Natural killer cell (primary cell): ENCODE data around the gene NUP98. TPM values are rescaled to one million over a fixed set of nuclear protein-coding genes. Genes with fewer than 3 reads are reported as not detected.

Source experiments
- ATAC-seq, 3 donors: fragments of 150-1000 bp in 2 of 3; fragments of 200-7000 bp in 1 of 3; cut with Tn5 transposase; 1 replicate in 1 of 3; 2 replicates in 2 of 3; pipeline ENCODE4 v1.10.0; 2021; ENCODE audit warnings: mild to moderate bottlenecking in 2 of 3, moderate library complexity in 2 of 3
- DNase-seq, 2 donors: peaks; one replicate each; pipeline versions ENCODE4 v3.0.0 to v3.0.0-alpha.2; 2013 to 2021; ENCODE audit warnings: mixed read lengths in 1 of 2
- H3K27ac ChIP-seq: one replicate; pipeline ENCODE4 v1.5.1; 2013; ENCODE audit warnings: mild to moderate bottlenecking, low read length
- H3K27me3 ChIP-seq: one replicate; pipeline ENCODE4 v1.6.1; 2013; ENCODE audit warnings: low read length; ENCODE audit not compliant: control insufficient read depth, insufficient read depth
- H3K36me3 ChIP-seq: one replicate; pipeline ENCODE4 v1.6.1; 2013; ENCODE audit warnings: low read length; ENCODE audit not compliant: control insufficient read depth, insufficient read depth
- H3K4me1 ChIP-seq: one replicate; pipeline ENCODE4 v1.6.1; 2013; ENCODE audit warnings: low read length; ENCODE audit not compliant: control insufficient read depth, insufficient read depth
- H3K4me3 ChIP-seq: one replicate; pipeline ENCODE4 v1.5.1; 2013; ENCODE audit warnings: low read length
- H3K9me3 ChIP-seq: one replicate; pipeline ENCODE4 v1.6.1; 2013; ENCODE audit warnings: low read length; ENCODE audit not compliant: control insufficient read depth, insufficient read depth
- H3K27ac Mint-ChIP-seq, 2 donors: one replicate each; pipeline ENCODE4 v1.8.0; 2022; ENCODE audit warnings: mild to moderate bottlenecking in 2 of 2, mixed read lengths in 2 of 2, moderate library complexity in 1 of 2
- H3K27me3 Mint-ChIP-seq, 2 donors: one replicate each; pipeline ENCODE4 v1.8.0; 2022; ENCODE audit warnings: low read depth in 2 of 2, mixed read lengths in 2 of 2
- H3K36me3 Mint-ChIP-seq: one replicate; pipeline ENCODE4 v1.8.0; 2022; ENCODE audit warnings: mixed read lengths
- H3K4me1 Mint-ChIP-seq, 2 donors: one replicate each; pipeline ENCODE4 v1.8.0; 2022; ENCODE audit warnings: mixed read lengths in 2 of 2
- H3K4me3 Mint-ChIP-seq: one replicate; pipeline ENCODE4 v1.8.0; 2022; ENCODE audit warnings: mild to moderate bottlenecking, moderate library complexity, mixed read lengths
- H3K9me3 Mint-ChIP-seq, 2 donors: one replicate each; pipeline ENCODE4 v1.8.0; 2022; ENCODE audit warnings: mixed read lengths in 2 of 2
- WGBS: methylation state at CpG from one replicate; pipeline ENCODE4 v1.1.7; 2013; ENCODE audit warnings: missing lambda C conversion rate; ENCODE audit not compliant: insufficient coverage; 5-methylcytosine and 5-hydroxymethylcytosine counted together
- intact Hi-C: fragments of 100-400 bp; cut with micrococcal nuclease; formaldehyde crosslinking; loops from one replicate; pipeline ENCODE4 v1.14.2; 2022
- total RNA-seq, 4 donors: library from RNA; stranded (reverse); fragments of 120-200 nt in 1 of 4; gene quantifications; one replicate each; pipeline versions ENCODE4 v1.2.3 to v1.2.4, GENCODE V29; 2013 to 2022
- TF ChIP-seq, protein P1 (sequence below): fragments of 200-600 bp; IDR thresholded peaks from one replicate; pipeline ENCODE4 v1.8.0; 2022; ENCODE audit warnings: antibody characterized with exemption

Gene NUP98
- total RNA-seq, 3 donors from 2014 or later (not counting 1 experiment from before 2014, with no cell fraction given): 88.5 to 103 (median 92.8) TPM

DNA sequence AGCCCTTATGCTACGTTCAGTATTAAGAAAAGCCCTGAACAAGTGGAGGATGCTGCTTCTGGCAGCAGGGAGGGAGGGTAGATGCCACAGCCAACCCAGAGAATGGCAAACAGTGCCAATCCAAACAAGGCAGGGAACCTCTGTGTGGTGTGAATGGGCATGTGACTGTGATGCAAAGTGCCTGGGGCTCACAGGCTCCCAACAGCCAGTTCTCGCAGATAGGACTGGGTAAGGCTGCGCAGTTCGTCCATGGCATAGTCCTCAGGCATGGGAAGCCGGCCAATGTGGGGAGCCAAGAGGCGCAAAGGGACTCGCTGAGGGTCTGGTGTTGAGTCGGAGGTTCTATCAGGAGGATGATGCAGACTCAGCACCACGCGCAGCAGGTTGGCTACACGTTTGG is 121.4 kb downstream of the NUP98 start:
- Mint-ChIP-seq H3K27me3 (no peaks in the 10 kb centered on the region), H3K9me3 (no peaks in the 10 kb centered on the region), H3K27ac (peak overlapping the region in 1 of 2 donors; percentile 59), H3K4me3 (no peak overlapping the region), H3K36me3 (peaks cover 25% of the 10 kb centered on the region), H3K4me1 (no peaks in the 10 kb centered on the region)
- peaks cover 81% of the 10 kb centered on the region for H3K36me3 ChIP-seq
- no peak for ATAC-seq
- over 99% methylated on average over 11 of the region's 11 CpGs for WGBS
- H3K4me1 ChIP-seq: no peaks in the 10 kb centered on the region
- no peak overlapping the region for H3K27ac ChIP-seq
- intact Hi-C loops: no loop called here
- TF ChIP-seq, protein P1, sequence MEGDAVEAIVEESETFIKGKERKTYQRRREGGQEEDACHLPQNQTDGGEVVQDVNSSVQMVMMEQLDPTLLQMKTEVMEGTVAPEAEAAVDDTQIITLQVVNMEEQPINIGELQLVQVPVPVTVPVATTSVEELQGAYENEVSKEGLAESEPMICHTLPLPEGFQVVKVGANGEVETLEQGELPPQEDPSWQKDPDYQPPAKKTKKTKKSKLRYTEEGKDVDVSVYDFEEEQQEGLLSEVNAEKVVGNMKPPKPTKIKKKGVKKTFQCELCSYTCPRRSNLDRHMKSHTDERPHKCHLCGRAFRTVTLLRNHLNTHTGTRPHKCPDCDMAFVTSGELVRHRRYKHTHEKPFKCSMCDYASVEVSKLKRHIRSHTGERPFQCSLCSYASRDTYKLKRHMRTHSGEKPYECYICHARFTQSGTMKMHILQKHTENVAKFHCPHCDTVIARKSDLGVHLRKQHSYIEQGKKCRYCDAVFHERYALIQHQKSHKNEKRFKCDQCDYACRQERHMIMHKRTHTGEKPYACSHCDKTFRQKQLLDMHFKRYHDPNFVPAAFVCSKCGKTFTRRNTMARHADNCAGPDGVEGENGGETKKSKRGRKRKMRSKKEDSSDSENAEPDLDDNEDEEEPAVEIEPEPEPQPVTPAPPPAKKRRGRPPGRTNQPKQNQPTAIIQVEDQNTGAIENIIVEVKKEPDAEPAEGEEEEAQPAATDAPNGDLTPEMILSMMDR: no peak
- no peaks in the 10 kb centered on the region for H3K27me3 ChIP-seq
- H3K4me3 ChIP-seq: no peak overlapping the region
- DNase-seq: no peak
- H3K9me3 ChIP-seq: no peaks in the 10 kb centered on the region

- Mint-ChIP-seq H3K27me3 (no peaks in the 10 kb centered on the region), H3K4me3 (no peak overlapping the region), H3K4me1 (no peaks in the 10 kb centered on the region), H3K36me3 (peaks cover 15% of the 10 kb centered on the region), H3K9me3 (no peaks in the 10 kb centered on the region), H3K27ac (no peak overlapping the region)
- intact Hi-C loops: no loop called here
- H3K27ac ChIP-seq: no peak overlapping the region
- no peaks in the 10 kb centered on the region for H3K4me1 ChIP-seq
- no peak overlapping the region for H3K4me3 ChIP-seq
- DNase-seq: no peak
- 100% methylated on average over 1 of the region's 1 CpG for WGBS
- TF ChIP-seq, protein P1: no peak
- H3K36me3 ChIP-seq: peaks cover 75% of the 10 kb centered on the region
- H3K9me3 ChIP-seq: no peaks in the 10 kb centered on the region
- no peaks in the 10 kb centered on the region for H3K27me3 ChIP-seq
- no peak for ATAC-seq
These were observed 123.2 kb downstream of the NUP98 start for GRCh38 chr11:3674189-3674588.

DNA sequence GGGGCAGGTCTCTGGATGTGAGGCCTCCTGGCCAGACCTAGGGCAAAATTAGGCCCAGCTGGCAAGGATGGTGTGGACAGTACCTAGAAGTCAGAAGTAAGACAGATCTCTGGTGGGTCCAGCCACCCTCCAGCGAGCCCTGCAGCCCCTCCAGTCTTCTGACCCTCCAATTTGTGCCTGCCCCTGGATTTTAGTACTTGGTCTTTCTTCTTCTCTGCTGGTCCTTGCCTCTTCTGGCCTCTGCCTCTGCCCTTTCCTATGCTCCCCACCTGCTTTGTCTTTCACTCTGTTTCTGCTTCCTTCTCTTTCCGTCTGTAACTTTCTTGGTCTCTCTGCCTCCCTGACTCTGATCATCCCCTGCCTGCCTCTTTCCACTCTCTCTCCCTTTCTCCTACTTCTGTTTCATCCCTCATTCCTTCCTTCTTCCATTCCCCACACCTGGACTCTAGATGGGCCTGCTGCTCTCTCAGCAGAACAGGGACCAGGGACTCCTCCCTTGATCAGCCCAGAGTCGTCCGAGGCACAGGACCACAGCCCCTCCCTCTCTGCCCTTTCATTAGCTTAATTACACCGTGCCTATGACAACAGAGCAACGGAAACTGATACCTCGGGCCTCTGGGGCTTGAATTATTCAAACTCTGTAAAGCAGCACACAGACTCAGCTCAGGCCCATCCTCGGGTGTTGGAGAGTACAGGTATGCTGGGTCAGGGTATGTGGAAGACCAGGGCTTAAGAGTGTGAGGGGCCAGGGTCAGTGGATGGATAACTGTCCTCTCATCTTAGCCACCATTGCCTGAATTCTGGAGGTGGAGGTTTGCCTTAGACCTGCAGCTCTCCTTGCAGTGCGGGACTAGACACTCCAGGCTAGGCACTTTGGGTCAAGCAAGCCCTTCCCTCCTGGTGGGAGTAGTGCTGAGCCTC is 125.8 kb downstream of the NUP98 start, which contains the start of gene CHRNA10:
Gene CHRNA10 (minus strand): TSS at position 51 of the 921 bp plus-strand sequence. CDS start 72 bp downstream, outside the sequence.
- TF ChIP-seq, protein P1: no peak
- intact Hi-C loops: no loop called here
- WGBS: 93% methylated on average over 9 of the region's 9 CpGs
- Mint-ChIP-seq H3K4me1 (no peaks in the 10 kb centered on the region), H3K9me3 (no peaks in the 10 kb centered on the region), H3K36me3 (peaks cover 6% of the 10 kb centered on the region), H3K27ac (peak within 1 kb of the TSS in 1 of 2 donors; percentile 4), H3K27me3 (no peaks in the 10 kb centered on the region), H3K4me3 (no peak within 1 kb of the TSS)
- peaks cover 61% of the 10 kb centered on the region for H3K36me3 ChIP-seq
- DNase-seq (no peak), ATAC-seq (no peak)
- H3K9me3 ChIP-seq: no peaks in the 10 kb centered on the region
- no peaks in the 10 kb centered on the region for H3K27me3 ChIP-seq
- no peak within 1 kb of the TSS for H3K4me3 ChIP-seq
- H3K4me1 ChIP-seq: no peaks in the 10 kb centered on the region
- H3K27ac ChIP-seq: no peak within 1 kb of the TSS
